HG02763 (cell line): Measurements from ENCODE around the gene EIF2B5.

ENCODE experiments used
- ATAC-seq: cut with Tn5 transposase; IDR thresholded peaks from one replicate; pipeline ENCODE4 v1.9.1; 2021; ENCODE audit warnings: mild to moderate bottlenecking, moderate library complexity; ENCODE audit not compliant: unreplicated experiment

The EIF2B5 gene

DNA sequence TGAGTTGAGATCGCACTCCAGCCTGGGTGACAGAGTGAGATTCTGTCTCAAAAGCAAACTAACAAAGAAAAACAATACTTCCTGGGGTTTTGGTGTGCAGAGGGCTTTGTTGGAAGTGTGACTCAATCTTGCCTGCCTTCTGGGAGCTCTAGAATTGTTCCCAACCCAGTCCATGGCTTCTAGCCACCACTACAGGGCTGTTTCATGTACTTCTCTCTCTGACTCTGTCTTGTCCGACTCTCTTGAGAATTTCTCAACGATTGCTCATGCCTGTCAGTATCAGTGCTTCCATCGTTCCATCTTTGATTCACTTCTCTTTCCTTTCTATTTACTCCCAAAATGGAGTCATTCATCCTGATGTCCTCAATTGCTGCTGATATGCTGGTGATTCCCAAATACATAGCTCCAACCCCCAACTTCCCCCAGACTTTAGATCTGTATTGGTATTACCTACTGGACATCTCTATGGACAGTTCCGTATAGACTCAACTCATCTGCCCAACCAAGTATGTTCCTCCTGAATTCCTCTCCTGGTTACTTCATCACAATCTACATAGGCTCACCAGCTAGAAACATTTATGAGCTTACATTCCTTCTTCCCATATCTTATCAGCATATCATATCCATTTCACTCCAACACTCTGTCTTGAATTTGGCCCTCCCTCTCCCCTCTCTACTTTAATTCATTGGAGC lies 37.7 kb downstream of the EIF2B5 start:
- ATAC-seq, result no peak

DNA sequence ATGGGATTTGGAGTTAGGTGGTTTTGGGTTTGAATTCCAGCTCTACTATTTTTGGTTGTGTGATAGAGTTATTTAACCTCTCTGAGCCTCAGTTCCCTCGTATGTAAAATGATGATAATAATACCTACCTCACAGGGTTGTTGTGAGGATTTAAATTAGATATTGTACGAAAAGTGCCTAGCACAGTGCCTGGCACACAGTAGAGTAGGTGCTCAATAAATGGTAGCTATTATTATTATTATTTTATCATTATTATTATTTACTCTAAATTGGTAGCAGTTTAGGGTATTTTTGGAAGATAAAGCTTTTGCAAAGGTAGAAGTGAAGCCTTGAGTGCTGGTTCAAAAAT lies 38.2 kb downstream of the EIF2B5 start:
- ATAC-seq, result no peak

DNA sequence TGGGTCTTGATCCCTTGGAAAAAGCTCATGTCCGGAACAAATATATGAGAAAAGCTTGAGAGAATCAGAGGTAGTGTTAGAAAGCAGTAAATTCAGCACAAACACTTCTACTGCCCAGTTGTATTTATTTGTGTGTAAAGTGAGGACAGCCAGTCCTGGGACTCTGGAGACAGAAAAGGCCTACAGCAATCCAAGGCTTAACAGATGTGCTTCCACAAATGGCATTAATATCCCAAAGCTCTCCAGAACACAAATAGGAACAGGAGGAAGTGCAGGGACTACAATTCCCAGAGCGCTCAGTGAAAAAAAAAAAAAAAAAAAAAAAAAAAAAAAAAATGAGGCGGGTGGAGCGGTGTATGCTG lies 39.1 kb downstream of the EIF2B5 start:
- no peak for ATAC-seq

GRCh38 chr3:184174646-184175492 lies 39.7 kb downstream of the EIF2B5 start, which contains the start of gene AP2M1:
TSS of gene AP2M1 (plus strand) at chr3:184174855. CDS start at chr3:184176994, 2,139 bp downstream.
- peak; percentile 96 for ATAC-seq

GRCh38 chr3:184175506-184175905 lies 40.3 kb downstream of the EIF2B5 start:
- ATAC-seq, result no peak

GRCh38 chr3:184175981-184176376 lies 40.8 kb downstream of the EIF2B5 start:
- ATAC-seq, result no peak

GRCh38 chr3:184176377-184177330 lies 41.5 kb downstream of the EIF2B5 start:
- ATAC-seq, result no peak

GRCh38 chr3:184177331-184177731 lies 42.2 kb downstream of the EIF2B5 start:
- ATAC-seq, result no peak

GRCh38 chr3:184177767-184178306 lies 42.7 kb downstream of the EIF2B5 start:
- no peak for ATAC-seq

GRCh38 chr3:184178521-184179138 lies 43.5 kb downstream of the EIF2B5 start:
- no peak for ATAC-seq

DNA sequence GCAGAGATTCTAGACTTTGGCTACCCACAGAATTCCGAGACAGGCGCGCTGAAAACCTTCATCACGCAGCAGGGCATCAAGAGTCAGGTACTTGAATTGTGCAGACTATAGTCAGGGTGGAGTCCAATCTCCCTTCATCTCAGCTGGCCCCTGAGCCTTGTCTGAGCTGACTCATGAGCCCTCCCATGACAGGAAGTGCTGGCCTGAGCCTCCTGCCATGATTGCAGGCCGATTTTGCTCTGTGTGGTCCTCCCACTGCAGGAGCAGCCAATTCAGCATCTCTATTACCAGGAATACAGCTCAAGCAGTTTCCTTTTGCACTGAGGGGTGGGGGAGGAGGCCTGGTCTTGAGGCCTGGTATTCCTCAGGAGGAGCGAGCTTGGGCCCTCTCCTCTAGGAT lies 45.0 kb downstream of the EIF2B5 start:
- no peak for ATAC-seq

DNA sequence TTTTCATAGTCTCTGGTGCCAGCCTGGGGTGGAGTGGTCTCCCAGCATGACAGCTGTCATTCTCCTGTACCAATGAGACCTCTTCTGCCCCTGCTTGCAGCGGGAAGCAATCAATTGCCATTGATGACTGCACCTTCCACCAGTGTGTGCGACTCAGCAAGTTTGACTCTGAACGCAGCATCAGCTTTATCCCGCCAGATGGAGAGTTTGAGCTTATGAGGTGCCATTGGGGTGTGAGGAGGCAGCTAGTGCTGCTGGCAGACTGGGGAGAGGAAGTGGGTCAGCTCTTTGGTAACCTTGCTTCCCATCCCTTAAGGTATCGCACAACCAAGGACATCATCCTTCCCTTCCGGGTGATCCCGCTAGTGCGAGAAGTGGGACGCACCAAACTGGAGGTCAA lies 46.4 kb downstream of the EIF2B5 start:
- no peak for ATAC-seq

- no peak for ATAC-seq
Observed at GRCh38 chr3:184183679-184184078, 48.5 kb downstream of the EIF2B5 start.

- ATAC-seq, result no peak
Observed at GRCh38 chr3:184184546-184185230, 49.5 kb downstream of the EIF2B5 start.

DNA sequence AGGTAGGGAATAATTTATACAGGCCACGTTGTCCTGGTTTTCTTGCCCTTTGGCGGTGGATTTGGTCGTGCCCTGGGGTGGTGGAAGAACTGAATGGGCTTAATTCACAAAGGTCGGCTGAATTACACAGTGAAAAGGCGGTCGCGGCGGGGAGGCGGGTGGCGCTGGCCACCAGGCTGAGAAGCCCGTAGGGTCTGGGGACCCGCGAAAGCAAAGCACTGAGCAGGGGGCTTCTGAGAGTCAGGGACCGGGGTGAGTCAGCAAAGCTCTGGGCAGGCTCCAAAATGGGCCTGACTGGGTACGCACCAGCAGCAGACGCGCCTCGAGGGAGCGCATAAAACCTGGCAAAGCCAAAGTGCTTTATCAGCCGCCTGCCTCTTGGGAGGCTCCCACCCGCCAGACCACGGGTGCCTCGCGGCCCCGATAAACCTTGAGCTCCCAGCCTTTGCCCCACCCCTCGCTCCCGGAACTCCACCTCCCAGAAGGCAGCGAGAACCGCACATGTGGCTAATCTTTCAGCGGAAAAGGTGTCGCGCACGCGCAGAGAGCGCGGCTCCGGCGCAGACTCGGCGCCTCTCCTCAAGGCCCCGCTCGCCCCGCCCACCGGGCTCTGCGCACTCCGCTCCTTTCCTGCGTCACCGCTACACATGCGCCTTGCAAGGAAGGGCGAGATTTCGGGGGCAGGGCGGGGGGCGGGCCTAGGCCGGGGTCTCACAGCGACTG lies 50.5 kb downstream of the EIF2B5 start:
- peak; percentile 94 for ATAC-seq

GRCh38 chr3:184186184-184186901 lies 51.2 kb downstream of the EIF2B5 start, which contains the start of gene ABCF3:
TSS of gene ABCF3 (plus strand) at chr3:184186199. CDS start at chr3:184186208, 9 bp downstream.
- ATAC-seq, result peak; percentile 20

DNA sequence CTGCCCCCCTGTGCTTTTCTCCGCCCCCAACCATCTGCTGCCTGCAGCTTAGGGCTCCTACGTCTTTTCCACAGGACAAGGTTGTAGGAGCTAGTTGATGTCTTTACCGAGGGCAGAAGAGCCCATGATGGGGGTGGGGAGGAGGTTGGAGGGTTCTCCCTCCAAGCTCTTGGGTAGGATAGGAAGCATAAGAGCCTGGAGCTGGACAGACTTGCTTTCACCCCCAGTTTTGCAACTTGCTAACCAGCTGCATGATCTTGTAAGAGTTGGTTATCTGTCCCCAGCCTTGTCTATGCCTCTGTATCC lies 51.7 kb downstream of the EIF2B5 start:
- no peak for ATAC-seq

GRCh38 chr3:184188080-184188479 lies 52.9 kb downstream of the EIF2B5 start:
- ATAC-seq, result no peak

DNA sequence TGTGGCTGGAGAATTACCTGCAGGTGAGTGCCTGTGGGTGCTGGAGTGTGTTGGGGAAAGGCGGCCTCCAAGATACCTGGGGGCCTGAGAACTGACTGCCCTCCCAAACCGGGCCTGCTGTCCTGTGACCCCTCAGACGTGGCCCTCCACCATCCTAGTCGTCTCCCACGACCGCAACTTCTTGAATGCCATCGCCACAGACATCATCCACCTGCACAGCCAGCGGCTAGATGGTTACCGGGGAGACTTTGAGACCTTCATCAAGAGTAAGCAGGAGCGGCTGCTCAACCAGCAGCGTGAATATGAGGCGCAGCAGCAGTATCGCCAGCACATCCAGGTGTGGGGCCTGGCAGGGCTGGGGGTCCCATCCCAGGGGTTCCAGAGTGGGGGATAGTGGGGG lies 54.3 kb downstream of the EIF2B5 start:
- no peak for ATAC-seq
